DOHH2 (cell line): ENCODE results near the gene SLC22A14.

ENCODE experiments used
- CTCF ChIP-seq: fragments of 200-600 bp; sonication (generic); IDR thresholded peaks from one replicate; pipeline ENCODE4 v1.5.1; 2014; ENCODE audit warnings: antibody characterized with exemption, mild to moderate bottlenecking, low read depth, low read length; ENCODE audit not compliant: poor library complexity, severe bottlenecking
- EZH2phosphoT487 ChIP-seq: fragments of 200-600 bp; sonication (generic); IDR thresholded peaks from 2 replicates; pipeline ENCODE4 v1.6.1; 2017; ENCODE audit warnings: borderline replicate concordance, mild to moderate bottlenecking, antibody characterized with exemption, low read length, moderate library complexity, mixed read lengths

- TF ChIP-seq CTCF (no peak), EZH2phosphoT487 (no peak)
Observed at GRCh38 chr3:38360345-38360744, 78.3 kb downstream of the SLC22A14 start.
